PC-3 (cell line): Measurements from ENCODE around the gene FAM13A.

Experiments
- EZH2 ChIP-seq: fragments of 300-600 bp; sonication (generic); IDR thresholded peaks from one replicate; pipeline ENCODE4 v1.6.1; 2017; ENCODE audit warnings: antibody characterized with exemption, mild to moderate bottlenecking, low read length; ENCODE audit not compliant: unreplicated experiment
- EZH2phosphoT487 ChIP-seq: fragments of 300-600 bp; sonication (generic); IDR thresholded peaks from 2 replicates; pipeline ENCODE4 v1.6.1; 2018; ENCODE audit warnings: mild to moderate bottlenecking, antibody characterized with exemption, low read length, borderline replicate concordance
- TF ChIP-seq, protein P1 (sequence below): fragments of 300-600 bp; sonication (generic); conservative IDR thresholded peaks from 2 replicates; pipeline ENCODE4 v1.5.1; 2017; ENCODE audit warnings: antibody characterized with exemption, low read depth, mild to moderate bottlenecking, low read length

DNA sequence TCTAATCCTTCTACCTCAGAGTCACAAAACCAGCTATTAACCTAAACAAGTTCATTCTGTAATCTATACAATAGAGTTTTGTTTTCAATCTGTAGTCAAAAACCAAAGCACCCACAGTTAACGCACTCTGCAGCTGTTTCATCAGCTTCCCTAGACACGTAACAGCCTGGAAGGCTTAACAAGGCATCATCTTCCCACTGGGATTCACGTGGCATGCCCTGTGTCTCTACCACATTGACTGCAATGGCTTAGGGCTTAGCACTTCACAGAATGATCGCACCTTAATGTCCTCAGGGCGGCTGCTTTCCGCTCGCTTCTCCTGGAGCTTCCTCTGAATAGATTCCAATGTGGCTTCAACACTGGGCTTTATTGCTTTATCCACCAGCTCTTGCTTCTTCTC is 309.6 kb downstream of the FAM13A start:
- TF ChIP-seq, protein P1, sequence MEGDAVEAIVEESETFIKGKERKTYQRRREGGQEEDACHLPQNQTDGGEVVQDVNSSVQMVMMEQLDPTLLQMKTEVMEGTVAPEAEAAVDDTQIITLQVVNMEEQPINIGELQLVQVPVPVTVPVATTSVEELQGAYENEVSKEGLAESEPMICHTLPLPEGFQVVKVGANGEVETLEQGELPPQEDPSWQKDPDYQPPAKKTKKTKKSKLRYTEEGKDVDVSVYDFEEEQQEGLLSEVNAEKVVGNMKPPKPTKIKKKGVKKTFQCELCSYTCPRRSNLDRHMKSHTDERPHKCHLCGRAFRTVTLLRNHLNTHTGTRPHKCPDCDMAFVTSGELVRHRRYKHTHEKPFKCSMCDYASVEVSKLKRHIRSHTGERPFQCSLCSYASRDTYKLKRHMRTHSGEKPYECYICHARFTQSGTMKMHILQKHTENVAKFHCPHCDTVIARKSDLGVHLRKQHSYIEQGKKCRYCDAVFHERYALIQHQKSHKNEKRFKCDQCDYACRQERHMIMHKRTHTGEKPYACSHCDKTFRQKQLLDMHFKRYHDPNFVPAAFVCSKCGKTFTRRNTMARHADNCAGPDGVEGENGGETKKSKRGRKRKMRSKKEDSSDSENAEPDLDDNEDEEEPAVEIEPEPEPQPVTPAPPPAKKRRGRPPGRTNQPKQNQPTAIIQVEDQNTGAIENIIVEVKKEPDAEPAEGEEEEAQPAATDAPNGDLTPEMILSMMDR = no peak
- TF ChIP-seq EZH2phosphoT487 (no peak), EZH2 (no peak)
